Progenitor cell of endocrine pancreas (in vitro differentiated cells): ENCODE results near the gene CORO2B. TPM values are rescaled to one million over a fixed set of nuclear protein-coding genes. Genes with fewer than 3 reads are reported as not detected.

ENCODE experiments used
- DNase-seq: peaks from one replicate; pipeline ENCODE4 v3.0.0; 2021; ENCODE audit warnings: low spot score; ENCODE audit not compliant: unreplicated experiment
- H3K27ac Mint-ChIP-seq: 2 replicates; pipeline ENCODE4 v1.8.0; 2021; ENCODE audit warnings: mild to moderate bottlenecking, moderate library complexity, mixed read lengths
- H3K27me3 Mint-ChIP-seq: 2 replicates; pipeline ENCODE4 v1.8.0; 2021; ENCODE audit warnings: mixed read lengths
- H3K36me3 Mint-ChIP-seq: 2 replicates; pipeline ENCODE4 v1.8.0; 2022; ENCODE audit warnings: mixed read lengths; ENCODE audit not compliant: insufficient read depth
- H3K4me1 Mint-ChIP-seq: 2 replicates; pipeline ENCODE4 v1.8.0; 2021; ENCODE audit warnings: low read depth, mixed read lengths
- H3K4me3 Mint-ChIP-seq: 2 replicates; pipeline ENCODE4 v1.8.0; 2021; ENCODE audit warnings: low read depth, mild to moderate bottlenecking, moderate library complexity, mixed read lengths
- H3K9me3 Mint-ChIP-seq: 2 replicates; pipeline ENCODE4 v1.8.0; 2021; ENCODE audit warnings: low read depth, mixed read lengths
- total RNA-seq: library from RNA; stranded (reverse); gene quantifications from 2 replicates; pipeline ENCODE4 v1.2.1, GENCODE V29; 2021
- TF ChIP-seq, protein P1 (sequence below): fragments of 200-600 bp; sonication (generic); IDR thresholded peaks from one replicate; pipeline ENCODE4 v1.5.0; 2021; ENCODE audit warnings: antibody characterized with exemption, mild to moderate bottlenecking; ENCODE audit not compliant: unreplicated experiment

Gene CORO2B
- total RNA-seq, 1 donor from 2014 or later, result 1.5 TPM

- DNase-seq, result no peak
- H3K4me1 Mint-ChIP-seq, result no peaks in the 10 kb centered on the region
- peaks cover 2% of the 10 kb centered on the region for H3K9me3 Mint-ChIP-seq
- TF ChIP-seq, protein P1, sequence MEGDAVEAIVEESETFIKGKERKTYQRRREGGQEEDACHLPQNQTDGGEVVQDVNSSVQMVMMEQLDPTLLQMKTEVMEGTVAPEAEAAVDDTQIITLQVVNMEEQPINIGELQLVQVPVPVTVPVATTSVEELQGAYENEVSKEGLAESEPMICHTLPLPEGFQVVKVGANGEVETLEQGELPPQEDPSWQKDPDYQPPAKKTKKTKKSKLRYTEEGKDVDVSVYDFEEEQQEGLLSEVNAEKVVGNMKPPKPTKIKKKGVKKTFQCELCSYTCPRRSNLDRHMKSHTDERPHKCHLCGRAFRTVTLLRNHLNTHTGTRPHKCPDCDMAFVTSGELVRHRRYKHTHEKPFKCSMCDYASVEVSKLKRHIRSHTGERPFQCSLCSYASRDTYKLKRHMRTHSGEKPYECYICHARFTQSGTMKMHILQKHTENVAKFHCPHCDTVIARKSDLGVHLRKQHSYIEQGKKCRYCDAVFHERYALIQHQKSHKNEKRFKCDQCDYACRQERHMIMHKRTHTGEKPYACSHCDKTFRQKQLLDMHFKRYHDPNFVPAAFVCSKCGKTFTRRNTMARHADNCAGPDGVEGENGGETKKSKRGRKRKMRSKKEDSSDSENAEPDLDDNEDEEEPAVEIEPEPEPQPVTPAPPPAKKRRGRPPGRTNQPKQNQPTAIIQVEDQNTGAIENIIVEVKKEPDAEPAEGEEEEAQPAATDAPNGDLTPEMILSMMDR, result no peak
- H3K4me3 Mint-ChIP-seq, result no peak overlapping the region
- H3K27me3 Mint-ChIP-seq, result peaks cover 5% of the 10 kb centered on the region
- no peak overlapping the region for H3K27ac Mint-ChIP-seq
- peaks cover 22% of the 10 kb centered on the region for H3K36me3 Mint-ChIP-seq
These were observed 196.4 kb downstream of the CORO2B start for GRCh38 chr15:68775236-68775577.

DNA sequence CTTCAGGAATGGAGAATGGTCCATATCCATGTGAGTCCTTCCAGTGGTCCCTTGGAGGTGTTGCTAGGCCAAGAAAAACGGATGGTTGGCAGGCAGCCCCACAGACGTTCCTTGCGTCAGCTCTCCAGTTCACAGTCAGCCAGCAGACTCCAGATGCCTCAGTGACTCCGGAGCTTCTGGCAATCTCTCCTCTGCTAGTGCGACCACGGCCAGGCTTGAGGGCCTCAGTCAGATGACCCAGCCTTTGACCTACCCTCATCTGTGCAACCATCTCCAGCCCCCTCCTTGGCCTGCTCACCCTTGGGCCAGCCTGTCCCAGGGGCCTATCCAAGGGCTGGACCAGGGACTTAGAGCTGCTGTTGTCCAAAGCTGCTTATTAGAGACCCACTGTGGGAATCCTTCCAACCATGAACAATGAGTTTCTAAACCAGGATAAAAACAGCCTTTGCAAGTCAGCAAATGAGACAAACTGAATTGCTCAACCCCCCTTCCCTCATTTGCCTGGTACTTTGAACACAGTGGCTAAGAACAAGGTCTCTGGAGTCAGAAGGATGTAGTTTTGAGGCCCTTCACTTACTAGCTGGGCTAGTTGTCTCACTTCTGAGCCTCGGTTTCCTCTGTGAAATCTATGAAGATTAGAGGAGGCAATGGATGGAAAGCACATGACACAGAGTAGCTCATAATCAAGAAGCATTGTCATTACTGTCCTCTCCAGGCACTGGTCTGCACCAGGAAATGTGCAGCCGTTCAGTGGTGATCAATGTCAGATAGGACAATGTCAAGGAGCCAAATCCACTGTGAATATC is 197.1 kb downstream of the CORO2B start:
- Mint-ChIP-seq H3K9me3 (peaks cover 2% of the 10 kb centered on the region), H3K4me1 (no peaks in the 10 kb centered on the region), H3K27me3 (peaks cover 5% of the 10 kb centered on the region), H3K27ac (peak overlapping the region; percentile 35), H3K36me3 (peaks cover 25% of the 10 kb centered on the region), H3K4me3 (no peak overlapping the region)
- TF ChIP-seq, protein P1, result no peak
- no peak for DNase-seq

GRCh38 chr15:68776477-68777270 is 197.9 kb downstream of the CORO2B start:
- Mint-ChIP-seq H3K36me3 (peaks cover 25% of the 10 kb centered on the region), H3K4me1 (no peaks in the 10 kb centered on the region), H3K4me3 (no peak overlapping the region), H3K9me3 (peaks cover 2% of the 10 kb centered on the region), H3K27ac (peak overlapping the region; percentile 82), H3K27me3 (peaks cover 5% of the 10 kb centered on the region)
- TF ChIP-seq, protein P1, result no peak
- no peak for DNase-seq

Other genes with a start within 250 kb of the CORO2B start
- gene ITGA11, start 146.8 kb upstream of the CORO2B start, total RNA-seq, result not detected in 2 replicates
- 263 and 279 TPM in 2 replicates for gene ANP32A, start 241.9 kb downstream of the CORO2B start, total RNA-seq